Transverse colon (tissue), 4 donors: ENCODE data around the gene CTRL.

Experiments used
- CTCF ChIP-seq, 5 experiments: fragments of 200-600 bp in 3 of 5; fragments of 450-650 bp in 2 of 5; sonication (generic) in 3 of 5; IDR thresholded peaks; 1 replicate in 2 of 5; 2 replicates in 3 of 5; pipeline ENCODE4 v1.5.1; 2016 to 2017; ENCODE audit warnings: antibody characterized with exemption in 5 of 5, inconsistent platforms in 3 of 5, mild to moderate bottlenecking in 2 of 5, moderate library complexity in 1 of 5
- EP300 ChIP-seq: sonication (generic); formaldehyde crosslinking; IDR thresholded peaks from one replicate; pipeline ENCODE4 v1.6.1; 2017; ENCODE audit warnings: antibody characterized with exemption, low read depth
- POLR2A ChIP-seq: fragments of 450-650 bp; IDR thresholded peaks from one replicate; pipeline ENCODE4 v1.6.1; 2016; ENCODE audit warnings: antibody characterized with exemption, mild to moderate bottlenecking, moderate library complexity
- POLR2AphosphoS5 ChIP-seq, 3 donors: sonication (generic); formaldehyde crosslinking; IDR thresholded peaks; one replicate each; pipeline ENCODE4 v1.6.1; 2016; ENCODE audit warnings: antibody characterized with exemption in 3 of 3

- no peak for TF ChIP-seq CTCF (IDR thresholded peaks at IDR 0.05)
- TF ChIP-seq POLR2AphosphoS5 (IDR thresholded peaks at IDR 0.05): no peak
- no peak for TF ChIP-seq POLR2A
- no peak for TF ChIP-seq EP300
Observed at GRCh38 chr16:67902831-67903230, 28.8 kb downstream of the CTRL start.
